HepG2 (cell line): ENCODE results near the gene SPSB1. TPM values are rescaled to one million over a fixed set of nuclear protein-coding genes. Genes with fewer than 3 reads are reported as not detected.

Experiments used
- ATAC-seq: fragments of 200-7000 bp; cut with Tn5 transposase; 3 replicates; pipeline ENCODE4 v1.9.1; 2020; ENCODE audit warnings: mild to moderate bottlenecking, moderate library complexity
- BruUV-seq: library from RNA; stranded (reverse); fragments of 400-500 nt; replicated peaks from 2 replicates; lab custom pipeline; 2021; lab: Mats Ljungman, UMichigan
- CTCF ChIA-PET: fragments of 300-600 bp; formaldehyde crosslinking; extraction: SDS; loops from one replicate; lab custom pipeline; 2021; ENCODE audit warnings: low total read pairs, inconsistent platforms, low intra/inter-chr PET ratio; lab: Yijun Ruan, JAX
- POLR2A ChIA-PET: fragments of 350-600 bp; sonication (Branson Sonifier 250); formaldehyde crosslinking; loops from one replicate; lab custom pipeline; 2020; ENCODE audit warnings: antibody characterized with exemption, inconsistent platforms; lab: Yijun Ruan, JAX
- DNase-seq: peaks from one replicate; pipeline ENCODE4 v3.0.0-alpha.2; 2015; ENCODE audit warnings: low spot score
- FAIRE-seq: peaks from 3 replicates; lab custom pipeline; 2011; peaks lifted over from hg19 to GRCh38; lab: Jason Lieb, UNC
- H2AFZ ChIP-seq: one replicate; pipeline ENCODE4 v1.6.1; 2011; ENCODE audit warnings: low read length, inconsistent platforms
- H3K27ac ChIP-seq: fragments of 300-600 bp; 3 replicates; pipeline ENCODE4 v1.8.0; 2011; ENCODE audit warnings: mixed run types, mild to moderate bottlenecking, mixed read lengths, low read length, inconsistent platforms; ENCODE audit not compliant: insufficient read depth; ENCODE audit errors: extremely low read length
- H3K27me3 ChIP-seq, 2 experiments: fragments of 200-600 bp in 1 of 2; 2 replicates in 1 of 2; 3 replicates in 1 of 2; pipeline versions ENCODE4 v1.6.0 to v1.8.0; 2011; ENCODE audit warnings: low read length in 2 of 2, mild to moderate bottlenecking in 2 of 2, moderate library complexity in 2 of 2, inconsistent platforms in 1 of 2; ENCODE audit not compliant: insufficient read depth in 2 of 2, control insufficient read depth in 1 of 2
- H3K36me3 ChIP-seq, 2 experiments: fragments of 200-600 bp in 1 of 2; replicated peaks in 1 of 2; 2 replicates in 1 of 2; 3 replicates in 1 of 2; pipeline versions ENCODE4 v1.5.1 to v1.8.0; 2011; ENCODE audit warnings: low read length in 2 of 2, inconsistent platforms in 1 of 2; ENCODE audit not compliant: insufficient read depth in 2 of 2, control insufficient read depth in 1 of 2
- H3K4me1 ChIP-seq: 2 replicates; pipeline ENCODE4 v1.5.1; 2012; ENCODE audit warnings: low read length, inconsistent platforms; ENCODE audit not compliant: insufficient read depth
- H3K4me2 ChIP-seq: 2 replicates; pipeline ENCODE4 v1.6.0; 2011; ENCODE audit warnings: low read depth, low read length, inconsistent platforms
- H3K4me3 ChIP-seq, 3 experiments: fragments of 200-600 bp in 1 of 3; sonication (generic), shearing (Covaris generic) in 1 of 3; replicated peaks in 1 of 3; 2 replicates each; pipeline ENCODE4 v1.5.1; 2011 to 2016; ENCODE audit warnings: low read length in 3 of 3, inconsistent platforms in 2 of 3, low read depth in 2 of 3, mild to moderate bottlenecking in 2 of 3, control low read depth in 1 of 3, mixed read lengths in 1 of 3; ENCODE audit not compliant: insufficient read depth in 1 of 3
- H3K79me2 ChIP-seq: one replicate; pipeline ENCODE4 v1.6.1; 2011; ENCODE audit warnings: low read length, inconsistent platforms; ENCODE audit not compliant: insufficient read depth
- H3K9ac ChIP-seq: 2 replicates; pipeline ENCODE4 v1.6.0; 2011; ENCODE audit warnings: mild to moderate bottlenecking, low read depth, low read length, inconsistent platforms; ENCODE audit not compliant: insufficient read depth
- H3K9me3 ChIP-seq: 2 replicates; pipeline ENCODE4 v1.5.1; 2012; ENCODE audit warnings: mild to moderate bottlenecking, low read length
- H4K20me1 ChIP-seq: 2 replicates; pipeline ENCODE4 v1.6.0; 2011; ENCODE audit warnings: inconsistent platforms, mild to moderate bottlenecking, low read length, moderate library complexity; ENCODE audit not compliant: insufficient read depth
- BHLHE40 ChIP-seq: IDR thresholded peaks from 2 replicates; pipeline ENCODE4 v1.6.1; 2011; ENCODE audit warnings: low read length, improper control_type of control experiment
- BORCS8-MEF2B ChIP-seq: sonication (generic); formaldehyde crosslinking; IDR thresholded peaks from 2 replicates; pipeline ENCODE4 v1.8.0; 2022; ENCODE audit warnings: mild to moderate bottlenecking, missing genetic modification reagents
- FLYWCH1 ChIP-seq: sonication (generic); formaldehyde crosslinking; IDR thresholded peaks from 2 replicates; pipeline ENCODE4 v1.8.1; 2023; ENCODE audit warnings: mild to moderate bottlenecking, missing genetic modification reagents
- MYC ChIP-seq: sonication (generic); formaldehyde crosslinking; IDR thresholded peaks from 2 replicates; pipeline ENCODE4 v1.9.0; 2021; ENCODE audit warnings: missing genetic modification reagents, borderline replicate concordance
- NAIF1 ChIP-seq: sonication (generic); formaldehyde crosslinking; IDR thresholded peaks from 2 replicates; pipeline ENCODE4 v1.5.0; 2020; ENCODE audit warnings: mild to moderate bottlenecking, missing genetic modification reagents, borderline replicate concordance
- NCOA5 ChIP-seq: sonication (generic); formaldehyde crosslinking; IDR thresholded peaks from 2 replicates; pipeline ENCODE4 v1.4.0; 2020; ENCODE audit warnings: missing genetic modification reagents
- NCOR1 ChIP-seq: fragments of 200-600 bp; sonication (generic); IDR thresholded peaks from 2 replicates; pipeline ENCODE4 v1.7.0; 2017; ENCODE audit warnings: antibody characterized with exemption, low read length, borderline replicate concordance
- NFE2L2 ChIP-seq: fragments of 150-350 bp; IDR thresholded peaks from 2 replicates; pipeline ENCODE4 v1.6.1; 2014; ENCODE audit warnings: low read length
- SOX5 ChIP-seq: IDR thresholded peaks from 2 replicates; pipeline ENCODE4 v1.6.1; 2016; ENCODE audit warnings: borderline replicate concordance
- SP2 ChIP-seq: sonication (generic); formaldehyde crosslinking; IDR thresholded peaks from 2 replicates; pipeline ENCODE4 v1.5.1; 2020; ENCODE audit warnings: mild to moderate bottlenecking, missing genetic modification reagents
- ZBTB33 ChIP-seq: sonication (generic); formaldehyde crosslinking; IDR thresholded peaks from 2 replicates; pipeline ENCODE4 v1.4.0; 2020; ENCODE audit warnings: missing genetic modification reagents
- ZNF136 ChIP-seq: sonication (generic); formaldehyde crosslinking; IDR thresholded peaks from 2 replicates; pipeline ENCODE4 v1.8.1; 2022; ENCODE audit warnings: low read depth, mild to moderate bottlenecking, moderate library complexity, missing genetic modification reagents
- ZNF160 ChIP-seq: sonication (generic); formaldehyde crosslinking; IDR thresholded peaks from 2 replicates; pipeline ENCODE4 v1.8.0; 2022; ENCODE audit warnings: mild to moderate bottlenecking, inconsistent platforms, missing genetic modification reagents
- ZNF235 ChIP-seq: sonication (generic); formaldehyde crosslinking; IDR thresholded peaks from 2 replicates; pipeline ENCODE4 v1.8.1; 2023; ENCODE audit warnings: mild to moderate bottlenecking, missing genetic modification reagents, borderline replicate concordance
- ZNF44 ChIP-seq: sonication (generic); formaldehyde crosslinking; IDR thresholded peaks from 2 replicates; pipeline ENCODE4 v1.5.1; 2020; ENCODE audit warnings: mild to moderate bottlenecking, missing genetic modification reagents
- ZNF709 ChIP-seq: sonication (generic); formaldehyde crosslinking; IDR thresholded peaks from 2 replicates; pipeline ENCODE4 v1.5.0; 2020; ENCODE audit warnings: mild to moderate bottlenecking, missing genetic modification reagents
- ZNF784 ChIP-seq: sonication (generic); formaldehyde crosslinking; IDR thresholded peaks from 2 replicates; pipeline ENCODE4 v1.5.1; 2020; ENCODE audit warnings: missing genetic modification reagents, mild to moderate bottlenecking, borderline replicate concordance
- ZNF879 ChIP-seq: sonication (generic); formaldehyde crosslinking; IDR thresholded peaks from 2 replicates; pipeline ENCODE4 v1.8.1; 2023; ENCODE audit warnings: missing genetic modification reagents
- WGBS: methylation state at CpG from one replicate; pipeline ENCODE4 v1.1.6; 2017; ENCODE audit warnings: low lambda C conversion rate; 5-methylcytosine and 5-hydroxymethylcytosine counted together
- in situ Hi-C: cut with HindIII; loops from 2 replicates; pipeline ENCODE4 v1.10.0; 2017; ENCODE audit warnings: low pct_unique_long_range_greater_than_20kb; ENCODE audit not compliant: extremely low pct_ligation_motif_present
- intact Hi-C: fragments of 100-400 bp; cut with micrococcal nuclease; formaldehyde crosslinking; loops from one replicate; pipeline ENCODE4 v1.10.0; 2022; ENCODE audit not compliant: unreplicated experiment
- polyA plus RNA-seq, 8 experiments: library from polyadenylated mRNA; depleted of rRNA in 3 of 8; stranded (reverse) in 7 of 8; unstranded in 1 of 8; fragments of >200 nt; fragmentation: Illumina TruSeq in 4 of 8; extraction: Trizol in 4 of 8; gene quantifications; 2 replicates each; pipeline versions ENCODE4 v1.2.1 to v1.2.3, GENCODE V29; 2011 to 2016; ENCODE audit warnings: low read depth in 4 of 8, missing spikeins in 1 of 8, mixed read lengths in 1 of 8; ENCODE audit not compliant: insufficient read depth in 1 of 8
- total RNA-seq, 5 experiments: library from RNA; depleted of rRNA; stranded (reverse); fragments of >200 nt; fragmentation: Illumina TruSeq; extraction: Trizol; gene quantifications; 2 replicates each; pipeline ENCODE4 v1.2.3, GENCODE V29; 2016; ENCODE audit warnings: low read depth in 1 of 5
- TF ChIP-seq, protein P1 (sequence below), 2 experiments: sonication (generic) in 1 of 2; formaldehyde crosslinking in 1 of 2; IDR thresholded peaks; 2 replicates each; pipeline versions ENCODE4 v1.4.0 to v1.6.1; 2018 to 2020; ENCODE audit warnings: missing genetic modification reagents in 2 of 2, borderline replicate concordance in 1 of 2, low read depth in 1 of 2, mild to moderate bottlenecking in 1 of 2, missing biosample characterization in 1 of 2

SPSB1 gene
- total and polyA plus RNA-seq, 2 of the 13 experiments (the other 11 are each of a cell fraction or from before 2014, with no cell fraction given), result 5.0 to 8.0 TPM

- TF ChIP-seq NFE2L2, result no peak
- TF ChIP-seq NAIF1 (CRISPR knock-in tag), result no peak
- no peak for TF ChIP-seq ZNF709 (CRISPR knock-in tag)
- TF ChIP-seq, all 625 proteins: peak for 14
Measured at GRCh38 chr1:9289711-9290485, 2.8 kb upstream of the SPSB1 start (continued).

- POLR2A ChIA-PET, result interaction anchor here (0.8 to 1.6 kb wide), 5 partner anchors 9 to 246 kb away, joined by 3 to 11 read pairs (median 4); no protein-coding TSS in a partner anchor
- Histone ChIP-seq H3K36me3 (no peaks in the 10 kb centered on the region), H3K9ac (peak overlapping the region; percentile 65), H3K27ac (peak overlapping the region; percentile 43), H4K20me1 (peaks cover 4% of the 10 kb centered on the region; the same call in 1 of the 2 replicates), H3K79me2 (peaks cover 23% of the 10 kb centered on the region), H3K9me3 (peaks cover 21% of the 10 kb centered on the region), H3K4me2 (peak overlapping the region; percentile 97), H3K4me1 (peaks cover 60% of the 10 kb centered on the region), H3K27me3 (no peaks in the 10 kb centered on the region), H2AFZ (no peak overlapping the region), H3K4me3 (peak overlapping the region; percentile 53 to 83 (median 76))
- whole genome bisulfite sequencing, result 1% methylated on average over 10 of the region's 13 CpGs
- no TSS peak for BruUV-seq
- in situ Hi-C loops, result no loop called here
- ATAC-seq (peak; percentile 63), DNase-seq (peak; percentile 58), FAIRE-seq (peak; percentile 90)
- intact Hi-C loops, result no loop called here
- CTCF ChIA-PET, result no interaction called here
- TF ChIP-seq, protein P1, sequence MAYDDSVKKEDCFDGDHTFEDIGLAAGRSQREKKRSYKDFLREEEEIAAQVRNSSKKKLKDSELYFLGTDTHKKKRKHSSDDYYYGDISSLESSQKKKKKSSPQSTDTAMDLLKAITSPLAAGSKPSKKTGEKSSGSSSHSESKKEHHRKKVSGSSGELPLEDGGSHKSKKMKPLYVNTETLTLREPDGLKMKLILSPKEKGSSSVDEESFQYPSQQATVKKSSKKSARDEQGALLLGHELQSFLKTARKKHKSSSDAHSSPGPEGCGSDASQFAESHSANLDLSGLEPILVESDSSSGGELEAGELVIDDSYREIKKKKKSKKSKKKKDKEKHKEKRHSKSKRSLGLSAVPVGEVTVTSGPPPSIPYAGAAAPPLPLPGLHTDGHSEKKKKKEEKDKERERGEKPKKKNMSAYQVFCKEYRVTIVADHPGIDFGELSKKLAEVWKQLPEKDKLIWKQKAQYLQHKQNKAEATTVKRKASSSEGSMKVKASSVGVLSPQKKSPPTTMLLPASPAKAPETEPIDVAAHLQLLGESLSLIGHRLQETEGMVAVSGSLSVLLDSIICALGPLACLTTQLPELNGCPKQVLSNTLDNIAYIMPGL (CRISPR knock-in tag; IDR thresholded peaks at IDR 0.05; ENCODE audit: borderline replicate concordance in 1 of 2, low read depth in 1 of 2), result peak in 1 of 2 experiments; percentile 28; a peak in 1 of 4 replicates
- TF ChIP-seq ZNF879 (CRISPR knock-in tag) (no peak), BORCS8-MEF2B (CRISPR knock-in tag) (no peak), ZNF235 (CRISPR knock-in tag) (no peak), ZNF784 (CRISPR knock-in tag) (no peak), MYC (CRISPR knock-in tag) (no peak), ZNF136 (CRISPR knock-in tag) (no peak), NCOR1 (no peak), BHLHE40 (0 out of 2 replicates have a peak, but pooled peaks have one; percentile 3), ZNF44 (CRISPR knock-in tag) (no peak), SOX5 (CRISPR knock-in tag) (no peak; the same call in 1 of the 2 replicates), ZBTB33 (CRISPR knock-in tag) (no peak), SP2 (CRISPR knock-in tag) (no peak), FLYWCH1 (CRISPR knock-in tag) (no peak), ZNF160 (CRISPR knock-in tag) (no peak), NCOA5 (CRISPR knock-in tag) (no peak)
Measured at GRCh38 chr1:9291914-9292360, 757 bp upstream of the SPSB1 start.
